Psoas muscle (tissue), 8 donors: ENCODE results near the gene PEX11G. TPM values are rescaled to one million over a fixed set of nuclear protein-coding genes. Genes with fewer than 3 reads are reported as not detected.
"Not testable (repeated sequence)": the region's sequence is repeated elsewhere in the genome, so short reads cannot be mapped to it uniquely, and the experiment has no call there.

Experiments
- ATAC-seq, 4 donors: fragments of 200-7000 bp; cut with Tn5 transposase; one replicate each; pipeline ENCODE4 v1.9.1; 2020; ENCODE audit warnings: moderate library complexity in 3 of 4, mild to moderate bottlenecking in 2 of 4
- DNase-seq, 2 donors: peaks; one replicate each; pipeline ENCODE4 v3.0.0-alpha.2; 2020
- H3K27ac ChIP-seq: fragments of 200-600 bp; one replicate; pipeline ENCODE4 v1.8.0; 2022
- H3K27me3 ChIP-seq, 3 donors: fragments of 200-600 bp in 1 of 3; one replicate each; pipeline versions ENCODE4 v1.6.1 to v1.8.0; 2013 to 2022; ENCODE audit warnings: low read length in 2 of 3, mild to moderate bottlenecking in 2 of 3, moderate library complexity in 1 of 3; ENCODE audit not compliant: insufficient read depth in 3 of 3
- H3K36me3 ChIP-seq, 2 donors: fragments of 200-600 bp in 1 of 2; one replicate each; pipeline versions ENCODE4 v1.6.1 to v1.8.0; 2013 to 2022; ENCODE audit warnings: low read depth in 1 of 2, mild to moderate bottlenecking in 1 of 2, moderate library complexity in 1 of 2; ENCODE audit not compliant: insufficient read depth in 1 of 2
- H3K4me1 ChIP-seq: fragments of 200-600 bp; one replicate; pipeline ENCODE4 v1.8.0; 2022
- H3K4me3 ChIP-seq: fragments of 200-600 bp; one replicate; pipeline ENCODE4 v1.8.0; 2022; ENCODE audit warnings: mild to moderate bottlenecking
- H3K9me3 ChIP-seq: fragments of 200-600 bp; one replicate; pipeline ENCODE4 v1.8.0; 2022
- CTCF ChIP-seq: fragments of 200-600 bp; IDR thresholded peaks from one replicate; pipeline ENCODE4 v1.8.0; 2022; ENCODE audit warnings: antibody characterized with exemption
- WGBS, 3 donors: extraction: QIAGEN DNeasy Blood & Tissue Kit; methylation state at CpG; one replicate each; pipeline versions ENCODE4 v1.1.6 to v1.1.7; 2013; 5-methylcytosine and 5-hydroxymethylcytosine counted together
- intact Hi-C, 2 donors: fragments of 100-400 bp; cut with DNase I; formaldehyde crosslinking; loops; one replicate each; pipeline versions ENCODE4 v1.11.0 to v1.14.2; 2022
- polyA plus RNA-seq, 3 donors: library from polyadenylated mRNA; stranded (reverse); fragments of 200-250 nt; gene quantifications; one replicate each; pipeline ENCODE4 v1.2.3, GENCODE V29; 2013
- total RNA-seq, 4 donors: library from RNA; stranded (reverse); fragmentation: NEBNext Ultra II Directional in 2 of 4; extraction: Animal tissue kit (Norgen Biotek cat#: 25700) in 2 of 4; gene quantifications; one replicate each; pipeline versions ENCODE4 v1.2.1 to v1.2.4, GENCODE V29; 2021 to 2023
- donor health status: healthy with polysubstance abuse.
- donor health status: DM: no; HTN: no; CAD: no; lungs with moderate emphysema.
- donor health status: Bipolar disorder and iron deficiency.
- donor health status: healthy.
- donor health status: DM: yes; HTN: yes; CAD: no.
- donor health status: DM: no; HTN: no; CAD: no.
- donor health status: DM: no; HTN: no; CAD: no.
- donor health status: DM: yes; HTN: yes; CAD: no.

PEX11G gene
- total and polyA plus RNA-seq, 7 donors, result 1.0 to 1.4 (median 1.1) TPM

- H3K27ac ChIP-seq, result no peak overlapping the region
- ATAC-seq (no peak), DNase-seq (no peak)
- TF ChIP-seq CTCF, result no peak
- H3K9me3 ChIP-seq, result no peaks in the 10 kb centered on the region
- H3K4me3 ChIP-seq, result no peak overlapping the region
- intact Hi-C loops, result no loop called here
- no peaks in the 10 kb centered on the region for H3K4me1 ChIP-seq
- 91 to 92% (median 92%) methylated on average over 43 of the region's 43 CpGs for WGBS, 3 donors
- peaks cover 6 to 51% of the 10 kb centered on the region in 2 donors for H3K36me3 ChIP-seq
- no peaks in the 10 kb centered on the region for H3K27me3 ChIP-seq
Measured at GRCh38 chr19:7440188-7440975, 48.5 kb downstream of the PEX11G start.

GRCh38 chr19:7435586-7435985 is 53.2 kb downstream of the PEX11G start:
- Histone ChIP-seq H3K36me3 (peaks cover 0 to 6% of the 10 kb centered on the region in 2 donors), H3K27me3 (no peaks in the 10 kb centered on the region), H3K27ac (no peak overlapping the region), H3K4me3 (no peak overlapping the region), H3K9me3 (no peaks in the 10 kb centered on the region), H3K4me1 (peaks cover 5% of the 10 kb centered on the region)
- TF ChIP-seq CTCF, result no peak
- DNase-seq (no peak), ATAC-seq (no peak)
- 93 to 98% (median 96%) methylated on average over 3 of the region's 3 CpGs for WGBS, 3 donors
- intact Hi-C loops, result no loop called here

- Histone ChIP-seq H3K36me3 (no peaks in the 10 kb centered on the region), H3K27me3 (no peaks in the 10 kb centered on the region), H3K27ac (no peak overlapping the region), H3K4me3 (no peak overlapping the region), H3K4me1 (peaks cover 5% of the 10 kb centered on the region), H3K9me3 (no peaks in the 10 kb centered on the region)
- DNase-seq (no peak), ATAC-seq (no peak)
- no peak for TF ChIP-seq CTCF
- 84 to 88% (median 85%) methylated on average over 10 of the region's 10 CpGs for WGBS, 3 donors
- intact Hi-C loops, result no loop called here
Measured at GRCh38 chr19:7434391-7434790, 54.4 kb downstream of the PEX11G start.

GRCh38 chr19:7433456-7433855 is 55.4 kb downstream of the PEX11G start:
- H3K27me3 ChIP-seq, intact Hi-C loops, H3K27ac ChIP-seq, H3K9me3 ChIP-seq, H3K36me3 ChIP-seq, H3K4me1 ChIP-seq, DNase-seq, ATAC-seq, H3K4me3 ChIP-seq: not testable (repeated sequence)
- WGBS, 3 donors, result 47 to 79% (median 58%) methylated on average over 6 to 7 of the region's 7 CpGs

- DNase-seq (no peak), ATAC-seq (no peak)
- intact Hi-C loops, result no loop called here
- no peak overlapping the region for H3K4me3 ChIP-seq
- peaks cover 5% of the 10 kb centered on the region for H3K4me1 ChIP-seq
- H3K36me3 ChIP-seq, result no peaks in the 10 kb centered on the region
- no peak overlapping the region for H3K27ac ChIP-seq
- H3K27me3 ChIP-seq, result no peaks in the 10 kb centered on the region
- WGBS, 3 donors, result 73 to 77% (median 76%) methylated on average over 8 of the region's 8 CpGs
- no peaks in the 10 kb centered on the region for H3K9me3 ChIP-seq
- no peak for TF ChIP-seq CTCF
Measured at GRCh38 chr19:7429638-7430282, 59.1 kb downstream of the PEX11G start.
